HEK293 (cell line): Measurements from ENCODE around the gene FBXO9.

Source experiments
- CTCF ChIA-PET: fragments of 350-600 bp; formaldehyde crosslinking; extraction: SDS; loops from one replicate; lab custom pipeline; 2021; ENCODE audit warnings: antibody characterized with exemption; lab: Yijun Ruan, JAX
- POLR2A ChIA-PET: fragments of 300-600 bp; formaldehyde crosslinking; extraction: SDS; loops from one replicate; lab custom pipeline; 2020; ENCODE audit warnings: antibody characterized with exemption, inconsistent platforms; lab: Yijun Ruan, JAX
- H3K27ac ChIP-seq: fragments of 200-500 bp; sonication (Bioruptor generic); 2 replicates; pipeline ENCODE4 v1.5.1; 2014; ENCODE audit warnings: low read depth, low read length, control low read depth, inconsistent platforms; ENCODE audit errors: extremely low read depth
- H3K36me3 ChIP-seq, 2 experiments: fragments of 200-500 bp in 1 of 2; sonication (Bioruptor generic) in 1 of 2; 1 replicate in 1 of 2; 2 replicates in 1 of 2; pipeline ENCODE4 v1.5.1; 2014 to 2017; ENCODE audit warnings: inconsistent platforms in 2 of 2, low read length in 2 of 2; ENCODE audit not compliant: control insufficient read depth in 2 of 2, insufficient read depth in 1 of 2
- H3K4me1 ChIP-seq: fragments of 200-500 bp; sonication (Bioruptor generic); 2 replicates; pipeline ENCODE4 v1.5.1; 2014; ENCODE audit warnings: mild to moderate bottlenecking, low read length, inconsistent platforms; ENCODE audit not compliant: control insufficient read depth, insufficient read depth
- H3K4me3 ChIP-seq: 2 replicates; pipeline ENCODE4 v1.5.1; 2011; ENCODE audit warnings: low read depth, mild to moderate bottlenecking, control low read depth, low read length, moderate library complexity
- H3K9me3 ChIP-seq: fragments of 200-500 bp; sonication (Bioruptor generic); 2 replicates; pipeline ENCODE4 v1.5.1; 2014; ENCODE audit warnings: low read depth, low read length, inconsistent platforms; ENCODE audit not compliant: control insufficient read depth, insufficient read depth
- BCL11A ChIP-seq: fragments of 450-650 bp; formaldehyde crosslinking; IDR thresholded peaks from 2 replicates; pipeline ENCODE4 v1.5.1; 2016; ENCODE audit warnings: low read depth, missing biosample characterization, missing genetic modification characterization
- GLI2 ChIP-seq: fragments of 450-650 bp; formaldehyde crosslinking; IDR thresholded peaks from 2 replicates; pipeline ENCODE4; 2017; ENCODE audit warnings: missing biosample characterization, missing genetic modification characterization, low read depth, borderline replicate concordance
- KLF1 ChIP-seq: fragments of 450-650 bp; formaldehyde crosslinking; IDR thresholded peaks from 2 replicates; pipeline ENCODE4 v1.5.1; 2016; ENCODE audit warnings: missing biosample characterization, missing genetic modification characterization
- KLF16 ChIP-seq: fragments of 450-650 bp; formaldehyde crosslinking; IDR thresholded peaks from 2 replicates; pipeline ENCODE4 v1.5.1; 2017; ENCODE audit warnings: missing biosample characterization, missing genetic modification characterization
- KLF8 ChIP-seq: fragments of 450-650 bp; formaldehyde crosslinking; IDR thresholded peaks from 2 replicates; pipeline ENCODE4 v1.5.1; 2016; ENCODE audit warnings: missing biosample characterization, missing genetic modification characterization
- PATZ1 ChIP-seq: fragments of 450-650 bp; formaldehyde crosslinking; IDR thresholded peaks from 2 replicates; pipeline ENCODE4 v1.5.1; 2016; ENCODE audit warnings: missing biosample characterization, missing genetic modification characterization
- PRDM10 ChIP-seq: fragments of 450-650 bp; formaldehyde crosslinking; IDR thresholded peaks from 2 replicates; pipeline ENCODE4 v1.5.1; 2016; ENCODE audit warnings: missing biosample characterization, missing genetic modification characterization
- PRDM6 ChIP-seq: fragments of 450-650 bp; formaldehyde crosslinking; IDR thresholded peaks from 2 replicates; pipeline ENCODE4 v1.5.1; 2017; ENCODE audit warnings: missing biosample characterization, missing genetic modification characterization
- ZBTB20 ChIP-seq: fragments of 450-650 bp; formaldehyde crosslinking; IDR thresholded peaks from 2 replicates; pipeline ENCODE4 v1.5.1; 2016; ENCODE audit warnings: missing biosample characterization, missing genetic modification characterization
- ZNF174 ChIP-seq: fragments of 450-650 bp; formaldehyde crosslinking; IDR thresholded peaks from 2 replicates; pipeline ENCODE4 v1.5.0; 2017; ENCODE audit warnings: missing biosample characterization, mild to moderate bottlenecking, missing genetic modification characterization
- ZNF324 ChIP-seq: fragments of 450-650 bp; formaldehyde crosslinking; IDR thresholded peaks from 2 replicates; pipeline ENCODE4 v1.5.1; 2016; ENCODE audit warnings: missing biosample characterization, missing genetic modification characterization
- ZNF449 ChIP-seq: fragments of 450-650 bp; formaldehyde crosslinking; IDR thresholded peaks from 2 replicates; pipeline ENCODE4 v1.5.1; 2017; ENCODE audit warnings: missing biosample characterization, mild to moderate bottlenecking, missing genetic modification characterization, moderate library complexity
- ZNF501 ChIP-seq: fragments of 450-650 bp; formaldehyde crosslinking; IDR thresholded peaks from 2 replicates; pipeline ENCODE4 v1.5.1; 2016; ENCODE audit warnings: missing biosample characterization, missing genetic modification characterization
- ZNF514 ChIP-seq: fragments of 450-650 bp; formaldehyde crosslinking; IDR thresholded peaks from 2 replicates; pipeline ENCODE4 v1.5.1; 2016; ENCODE audit warnings: missing biosample characterization, missing genetic modification characterization
- ZNF555 ChIP-seq: fragments of 450-650 bp; formaldehyde crosslinking; conservative IDR thresholded peaks from 2 replicates; pipeline ENCODE4 v1.5.1; 2017; ENCODE audit warnings: missing biosample characterization, mild to moderate bottlenecking, missing genetic modification characterization, inconsistent platforms
- ZNF560 ChIP-seq: fragments of 450-650 bp; formaldehyde crosslinking; IDR thresholded peaks from 2 replicates; pipeline ENCODE4 v1.5.1; 2017; ENCODE audit warnings: missing biosample characterization, missing genetic modification characterization, borderline replicate concordance
- ZNF621 ChIP-seq: fragments of 450-650 bp; formaldehyde crosslinking; IDR thresholded peaks from 2 replicates; pipeline ENCODE4 v1.5.1; 2017; ENCODE audit warnings: missing biosample characterization, missing genetic modification characterization
- ZNF629 ChIP-seq: fragments of 450-650 bp; formaldehyde crosslinking; IDR thresholded peaks from 2 replicates; pipeline ENCODE4 v1.5.1; 2017; ENCODE audit warnings: missing biosample characterization, missing genetic modification characterization
- ZNF701 ChIP-seq: fragments of 450-650 bp; formaldehyde crosslinking; IDR thresholded peaks from 2 replicates; pipeline ENCODE4 v1.5.1; 2016; ENCODE audit warnings: missing biosample characterization, missing genetic modification characterization
- ZNF704 ChIP-seq: fragments of 450-650 bp; formaldehyde crosslinking; IDR thresholded peaks from 2 replicates; pipeline ENCODE4 v1.5.1; 2016; ENCODE audit warnings: missing biosample characterization, missing genetic modification characterization
- ZNF830 ChIP-seq: fragments of 450-650 bp; IDR thresholded peaks from 2 replicates; pipeline ENCODE4 v1.5.0; 2018; ENCODE audit warnings: missing biosample characterization, missing genetic modification characterization, low read depth, mild to moderate bottlenecking, moderate library complexity

The FBXO9 gene

GRCh38 chr6:53119349-53119748 lies 54.1 kb downstream of the FBXO9 start:
- H3K4me3 ChIP-seq, result no peak overlapping the region
- no peak overlapping the region for H3K27ac ChIP-seq
- CTCF ChIA-PET, result interaction anchor here (0.7 to 1.4 kb wide), 3 partner anchors 12 to 286 kb away, joined by 3 to 4 read pairs (median 4); no protein-coding TSS in a partner anchor
- POLR2A ChIA-PET, result no interaction called here
- H3K9me3 ChIP-seq, result no peaks in the 10 kb centered on the region
- no peaks in the 10 kb centered on the region for H3K36me3 ChIP-seq
- H3K4me1 ChIP-seq, result peaks cover 15% of the 10 kb centered on the region
- TF ChIP-seq ZNF174 (tag by site-specific recombination), result no peak
- TF ChIP-seq KLF16 (tag by site-specific recombination), result no peak
- TF ChIP-seq ZNF621 (tag by site-specific recombination), result no peak
- TF ChIP-seq ZNF555 (tag by site-specific recombination), result no peak
- no peak for TF ChIP-seq ZNF629 (tag by site-specific recombination)
- TF ChIP-seq ZNF324 (tag by site-specific recombination), result no peak
- no peak for TF ChIP-seq GLI2 (tag by site-specific recombination)
- TF ChIP-seq BCL11A, result no peak
- TF ChIP-seq ZNF560, result no peak
- no peak for TF ChIP-seq ZNF701 (tag by site-specific recombination)

- POLR2A ChIA-PET, result no interaction called here
- H3K4me1 ChIP-seq, result peaks cover 15% of the 10 kb centered on the region
- CTCF ChIA-PET, result interaction anchor here (0.6 to 1.5 kb wide), 5 partner anchors 8 to 391 kb away, joined by 3 to 4 read pairs (median 3); no protein-coding TSS in a partner anchor
- H3K36me3 ChIP-seq, result no peaks in the 10 kb centered on the region
- no peak overlapping the region for H3K27ac ChIP-seq
- H3K4me3 ChIP-seq, result no peak overlapping the region
- no peaks in the 10 kb centered on the region for H3K9me3 ChIP-seq
- no peak for TF ChIP-seq KLF1
- no peak for TF ChIP-seq PATZ1 (tag by site-specific recombination)
- no peak for TF ChIP-seq PRDM6 (tag by site-specific recombination)
- no peak for TF ChIP-seq ZBTB20 (tag by site-specific recombination)
- TF ChIP-seq KLF8 (tag by site-specific recombination), result no peak
- peak; percentile 95 for TF ChIP-seq PRDM10 (tag by site-specific recombination)
- TF ChIP-seq ZNF501 (tag by site-specific recombination), result no peak
- TF ChIP-seq ZNF449 (tag by site-specific recombination), result no peak
- TF ChIP-seq ZNF830 (tag by site-specific recombination), result no peak
- no peak for TF ChIP-seq ZNF704
- TF ChIP-seq ZNF514 (tag by site-specific recombination), result no peak
These were observed 54.7 kb downstream of the FBXO9 start for GRCh38 chr6:53119772-53120409.
